ENCODE measurements around the gene PYGO2. TPM values are rescaled to one million over a fixed set of nuclear protein-coding genes. Genes with fewer than 3 reads are reported as not detected.

Gene PYGO2
- total RNA-seq, 1 donor from 2014 or later = 19.2 TPM

DNA sequence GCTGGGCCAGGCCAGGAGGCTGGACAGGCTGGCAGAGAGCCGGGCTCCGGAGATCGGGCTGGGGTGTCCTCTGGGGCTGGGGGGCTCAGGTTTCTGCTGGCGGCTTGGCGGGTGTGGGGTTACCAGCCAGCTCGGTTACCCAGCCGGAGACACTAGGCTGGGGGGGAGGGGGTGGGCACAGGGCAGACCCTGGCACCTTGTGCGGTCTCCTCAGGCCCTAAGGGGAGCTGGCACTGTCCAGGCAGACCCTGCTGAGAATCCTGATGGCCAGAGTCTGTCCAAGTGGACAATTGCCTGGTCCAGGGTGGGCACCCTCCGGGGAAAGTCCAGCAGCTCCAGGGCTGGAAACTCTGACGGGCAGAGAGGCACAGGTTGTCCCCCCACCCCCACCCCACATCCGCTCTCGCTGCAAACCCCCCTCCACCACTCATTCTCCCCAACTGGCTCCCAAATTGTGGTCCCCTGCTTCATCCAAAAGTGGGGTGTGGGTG, 47.7 kb upstream of the PYGO2 start:
- Histone ChIP-seq H3K27ac (peak overlapping the region; percentile 99), H3K36me3 (peaks cover 0 to 1% of the 10 kb centered on the region in 2 donors), H3K4me3 (peak overlapping the region; percentile 29 to 42), H3K27me3 (no peaks in the 10 kb centered on the region), H3K9me3 (no peaks in the 10 kb centered on the region), H3K4me1 (peaks cover 93% of the 10 kb centered on the region)
- no peak for DNase-seq (ENCODE audit: extremely low spot score in 2 of 2)
- intact Hi-C loops (cut with DNase I) = no loop called here
- TF ChIP-seq, protein P1, sequence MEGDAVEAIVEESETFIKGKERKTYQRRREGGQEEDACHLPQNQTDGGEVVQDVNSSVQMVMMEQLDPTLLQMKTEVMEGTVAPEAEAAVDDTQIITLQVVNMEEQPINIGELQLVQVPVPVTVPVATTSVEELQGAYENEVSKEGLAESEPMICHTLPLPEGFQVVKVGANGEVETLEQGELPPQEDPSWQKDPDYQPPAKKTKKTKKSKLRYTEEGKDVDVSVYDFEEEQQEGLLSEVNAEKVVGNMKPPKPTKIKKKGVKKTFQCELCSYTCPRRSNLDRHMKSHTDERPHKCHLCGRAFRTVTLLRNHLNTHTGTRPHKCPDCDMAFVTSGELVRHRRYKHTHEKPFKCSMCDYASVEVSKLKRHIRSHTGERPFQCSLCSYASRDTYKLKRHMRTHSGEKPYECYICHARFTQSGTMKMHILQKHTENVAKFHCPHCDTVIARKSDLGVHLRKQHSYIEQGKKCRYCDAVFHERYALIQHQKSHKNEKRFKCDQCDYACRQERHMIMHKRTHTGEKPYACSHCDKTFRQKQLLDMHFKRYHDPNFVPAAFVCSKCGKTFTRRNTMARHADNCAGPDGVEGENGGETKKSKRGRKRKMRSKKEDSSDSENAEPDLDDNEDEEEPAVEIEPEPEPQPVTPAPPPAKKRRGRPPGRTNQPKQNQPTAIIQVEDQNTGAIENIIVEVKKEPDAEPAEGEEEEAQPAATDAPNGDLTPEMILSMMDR (IDR thresholded peaks at IDR 0.05) = no peak
- no peak for TF ChIP-seq POLR2A (IDR thresholded peaks at IDR 0.05)
- TF ChIP-seq POLR2AphosphoS5 (IDR thresholded peaks at IDR 0.05; ENCODE audit: insufficient read depth in 1 of 2, low read depth in 1 of 2) = no peak

DNA sequence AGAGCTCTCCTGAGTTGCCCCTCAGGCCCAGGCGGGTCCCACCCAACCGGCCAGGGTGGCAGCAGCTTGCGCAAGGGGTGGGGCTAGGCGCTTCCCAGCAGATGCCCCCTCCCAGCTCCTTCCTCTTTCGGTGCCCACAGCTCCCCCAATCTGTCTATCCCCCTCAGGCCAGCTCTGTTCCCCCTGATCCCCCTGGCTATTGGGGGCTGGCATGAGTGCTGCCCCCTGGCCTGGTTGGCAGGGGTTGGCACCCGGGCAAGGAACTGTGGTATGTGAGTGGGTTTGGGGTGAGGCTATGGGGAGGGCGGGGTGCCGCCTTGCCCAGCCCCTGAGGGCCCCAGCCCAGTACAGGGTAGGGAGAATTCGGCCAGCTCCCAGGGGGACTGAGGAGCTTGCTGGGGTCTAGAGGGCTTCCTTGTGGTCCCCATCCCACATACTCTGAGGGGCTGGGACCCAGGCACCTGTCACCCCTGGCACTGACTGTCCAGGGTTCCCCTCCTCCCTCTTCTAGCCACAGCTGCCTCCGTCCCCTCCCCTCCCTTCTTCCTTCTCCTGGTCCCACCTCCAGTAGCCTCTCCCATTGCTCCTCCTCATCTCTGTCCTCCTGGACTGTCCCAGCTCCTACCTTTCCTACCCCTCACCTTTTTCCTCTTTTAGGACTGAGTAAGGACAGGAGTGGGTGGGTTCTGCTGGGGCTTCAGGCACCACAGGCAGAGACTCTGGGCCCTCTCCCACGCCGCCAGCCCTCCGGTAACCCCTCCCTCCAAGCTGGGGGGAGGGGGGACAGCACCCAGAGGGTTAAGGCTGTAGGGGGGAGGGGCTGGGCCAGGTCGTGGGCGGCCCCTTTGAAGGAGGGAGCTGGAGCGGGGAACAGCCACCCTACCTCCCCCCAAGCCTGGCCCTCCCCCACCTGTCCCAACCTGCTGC, 46.7 kb upstream of the PYGO2 start:
- Histone ChIP-seq H3K27me3 (no peaks in the 10 kb centered on the region), H3K27ac (peak overlapping the region; percentile 99), H3K9me3 (no peaks in the 10 kb centered on the region), H3K4me1 (peaks cover 96% of the 10 kb centered on the region), H3K4me3 (peak overlapping the region; percentile 29 to 42), H3K36me3 (no peaks in the 10 kb centered on the region)
- DNase-seq (ENCODE audit: extremely low spot score in 2 of 2) = no peak
- intact Hi-C loops (cut with DNase I) = no loop called here
- TF ChIP-seq, protein P1 (IDR thresholded peaks at IDR 0.05) = no peak
- peak in 1 of 2 donors; percentile 28 for TF ChIP-seq POLR2AphosphoS5 (IDR thresholded peaks at IDR 0.05; ENCODE audit: insufficient read depth in 1 of 2, low read depth in 1 of 2)

DNA sequence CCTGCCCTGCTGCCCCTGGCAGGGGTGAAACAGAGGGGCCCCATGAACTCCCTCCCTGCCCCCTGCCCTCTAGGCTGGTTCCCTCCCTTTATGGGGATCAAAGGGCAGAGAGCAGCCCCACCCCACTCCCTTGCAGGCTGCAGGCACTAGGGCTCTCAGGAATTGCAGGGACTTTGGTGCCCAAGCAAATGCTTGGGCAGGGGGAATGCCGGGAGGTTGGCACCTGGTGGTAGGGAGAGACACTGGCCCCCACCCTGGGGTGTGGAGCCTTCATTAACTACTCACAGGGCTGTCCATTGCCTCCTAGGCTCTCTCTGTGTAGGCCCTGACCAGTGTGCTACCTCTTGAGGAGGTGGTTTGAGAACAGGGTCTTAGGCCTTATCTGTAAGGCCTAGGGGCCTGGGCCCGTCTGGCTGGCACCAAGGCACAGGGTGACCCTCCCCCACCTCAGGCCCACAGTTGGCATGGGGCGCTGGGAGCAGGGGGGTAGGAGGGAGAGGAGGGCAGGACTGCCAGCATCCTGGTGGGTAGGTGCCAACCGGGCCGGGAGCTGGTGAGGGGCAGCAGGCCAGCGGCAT, 45.8 kb upstream of the PYGO2 start:
- peak overlapping the region in 1 of 2 donors; percentile 42 for H3K4me3 ChIP-seq
- TF ChIP-seq POLR2A (IDR thresholded peaks at IDR 0.05) = no peak
- TF ChIP-seq, protein P1 (IDR thresholded peaks at IDR 0.05) = no peak
- TF ChIP-seq POLR2AphosphoS5 (IDR thresholded peaks at IDR 0.05; ENCODE audit: insufficient read depth in 1 of 2, low read depth in 1 of 2) = no peak
- intact Hi-C loops (cut with DNase I) = no loop called here
- H3K27me3 ChIP-seq = no peaks in the 10 kb centered on the region
- no peaks in the 10 kb centered on the region for H3K36me3 ChIP-seq
- H3K4me1 ChIP-seq = peaks cover 87% of the 10 kb centered on the region
- peak overlapping the region; percentile 99 for H3K27ac ChIP-seq
- no peaks in the 10 kb centered on the region for H3K9me3 ChIP-seq
- no peak for DNase-seq (ENCODE audit: extremely low spot score in 2 of 2)

DNA sequence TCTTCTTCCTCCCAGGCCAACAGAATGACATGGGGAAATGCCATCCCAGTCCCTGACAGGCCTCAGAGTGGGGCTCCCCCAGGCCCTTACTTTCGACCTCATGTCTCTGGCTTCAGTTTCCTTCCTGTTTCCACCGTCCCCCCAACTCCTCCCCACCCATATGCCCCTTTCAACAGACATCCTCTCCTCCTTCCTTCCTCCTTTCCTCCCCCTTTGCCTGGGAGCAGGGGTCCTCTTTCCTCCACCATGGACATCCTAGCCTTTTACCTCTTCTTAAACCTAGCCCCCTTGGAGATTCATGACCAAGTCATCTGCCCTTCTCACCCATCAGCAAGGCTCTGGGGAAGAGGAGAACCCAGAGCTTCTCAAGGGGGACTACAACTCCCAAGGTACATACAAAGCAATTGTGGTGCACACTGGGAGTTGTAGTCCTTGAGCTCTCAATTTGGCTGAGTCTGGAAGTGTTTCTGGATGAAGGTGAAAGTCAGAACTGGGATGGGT, 45.1 kb upstream of the PYGO2 start:
- Histone ChIP-seq H3K4me1 (peaks cover 80% of the 10 kb centered on the region), H3K4me3 (no peak overlapping the region), H3K36me3 (no peaks in the 10 kb centered on the region), H3K9me3 (no peaks in the 10 kb centered on the region), H3K27ac (peak overlapping the region; percentile 99), H3K27me3 (no peaks in the 10 kb centered on the region)
- intact Hi-C loops (cut with DNase I) = no loop called here
- TF ChIP-seq POLR2AphosphoS5 (IDR thresholded peaks at IDR 0.05; ENCODE audit: insufficient read depth in 1 of 2, low read depth in 1 of 2) = no peak
- no peak for TF ChIP-seq POLR2A (IDR thresholded peaks at IDR 0.05)
- TF ChIP-seq, protein P1 (IDR thresholded peaks at IDR 0.05) = no peak
- DNase-seq (ENCODE audit: extremely low spot score in 2 of 2) = no peak
